ENCODE results near the gene CMTM1. TPM values are rescaled to one million over a fixed set of nuclear protein-coding genes. Genes with fewer than 3 reads are reported as not detected.

CMTM1 gene
- total RNA-seq, 6 experiments from 2014 or later: 0.69 to 1.6 (median 0.90) TPM; not detected in 1

DNA sequence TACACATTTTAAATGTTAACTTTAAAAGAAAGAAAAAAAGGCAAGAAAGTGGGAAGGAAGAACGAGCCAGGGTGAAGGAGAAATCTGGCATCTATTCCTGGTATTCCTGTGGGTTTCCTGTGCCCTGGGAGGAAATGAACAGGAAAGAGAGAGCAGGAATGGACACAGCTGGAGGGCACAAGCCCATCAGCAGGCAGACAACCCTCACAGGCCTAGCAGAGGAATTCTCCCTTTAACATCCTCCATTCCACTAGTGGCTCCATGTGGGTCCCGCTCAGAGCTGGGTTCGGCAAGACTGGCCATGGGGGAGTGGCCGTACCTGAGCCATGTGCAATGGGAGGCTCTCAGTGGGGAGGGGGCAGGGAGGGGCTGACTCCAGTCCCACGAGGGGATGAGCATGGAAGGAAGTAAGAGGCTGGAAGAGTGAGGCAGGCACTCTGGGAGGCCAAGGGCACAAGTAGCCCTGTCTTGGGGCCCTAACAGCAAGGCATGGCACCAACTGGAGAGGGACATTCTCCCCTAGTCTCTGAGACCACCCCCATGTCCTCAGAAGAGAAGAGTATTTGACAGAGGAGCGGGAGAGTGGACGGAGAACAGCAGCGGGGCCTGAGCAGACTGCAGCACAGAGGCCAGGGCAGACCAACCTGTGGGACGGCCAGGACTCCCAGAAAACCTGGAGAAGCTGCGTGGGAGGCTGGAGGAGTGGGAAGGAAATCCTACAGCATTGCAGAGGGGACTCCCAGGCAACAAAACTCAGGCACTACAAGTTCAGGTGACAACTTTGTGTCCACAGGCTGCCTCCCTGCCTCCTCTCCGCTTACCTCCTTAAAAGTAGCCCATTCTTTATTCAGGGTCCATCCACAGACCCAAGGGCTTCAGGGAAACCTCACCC lies 46.5 kb upstream of the CMTM1 start:
- DNase-seq (peak in 1 of 3 donors; percentile 46), ATAC-seq (no peak)
- intact Hi-C loops (cut with DNase I): no loop called here
- Histone ChIP-seq H3K36me3 (no peaks in the 10 kb centered on the region), H3K9me3 (no peaks in the 10 kb centered on the region), H3K4me3 (no peak overlapping the region), H3K27me3 (no peaks in the 10 kb centered on the region), H3K27ac (peak overlapping the region; percentile 68 to 99 (median 99)), H3K4me1 (peaks cover 0 to 63% (median 28%) of the 10 kb centered on the region in 4 donors)
- TF ChIP-seq POLR2A (IDR thresholded peaks at IDR 0.05): no peak
- TF ChIP-seq, protein P1, sequence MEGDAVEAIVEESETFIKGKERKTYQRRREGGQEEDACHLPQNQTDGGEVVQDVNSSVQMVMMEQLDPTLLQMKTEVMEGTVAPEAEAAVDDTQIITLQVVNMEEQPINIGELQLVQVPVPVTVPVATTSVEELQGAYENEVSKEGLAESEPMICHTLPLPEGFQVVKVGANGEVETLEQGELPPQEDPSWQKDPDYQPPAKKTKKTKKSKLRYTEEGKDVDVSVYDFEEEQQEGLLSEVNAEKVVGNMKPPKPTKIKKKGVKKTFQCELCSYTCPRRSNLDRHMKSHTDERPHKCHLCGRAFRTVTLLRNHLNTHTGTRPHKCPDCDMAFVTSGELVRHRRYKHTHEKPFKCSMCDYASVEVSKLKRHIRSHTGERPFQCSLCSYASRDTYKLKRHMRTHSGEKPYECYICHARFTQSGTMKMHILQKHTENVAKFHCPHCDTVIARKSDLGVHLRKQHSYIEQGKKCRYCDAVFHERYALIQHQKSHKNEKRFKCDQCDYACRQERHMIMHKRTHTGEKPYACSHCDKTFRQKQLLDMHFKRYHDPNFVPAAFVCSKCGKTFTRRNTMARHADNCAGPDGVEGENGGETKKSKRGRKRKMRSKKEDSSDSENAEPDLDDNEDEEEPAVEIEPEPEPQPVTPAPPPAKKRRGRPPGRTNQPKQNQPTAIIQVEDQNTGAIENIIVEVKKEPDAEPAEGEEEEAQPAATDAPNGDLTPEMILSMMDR (IDR thresholded peaks at IDR 0.05): no peak
- WGBS (ENCODE audit: insufficient coverage, low coverage, low lambda C conversion rate, missing lambda C conversion rate): 89% methylated on average over 5 of the region's 11 CpGs

DNA sequence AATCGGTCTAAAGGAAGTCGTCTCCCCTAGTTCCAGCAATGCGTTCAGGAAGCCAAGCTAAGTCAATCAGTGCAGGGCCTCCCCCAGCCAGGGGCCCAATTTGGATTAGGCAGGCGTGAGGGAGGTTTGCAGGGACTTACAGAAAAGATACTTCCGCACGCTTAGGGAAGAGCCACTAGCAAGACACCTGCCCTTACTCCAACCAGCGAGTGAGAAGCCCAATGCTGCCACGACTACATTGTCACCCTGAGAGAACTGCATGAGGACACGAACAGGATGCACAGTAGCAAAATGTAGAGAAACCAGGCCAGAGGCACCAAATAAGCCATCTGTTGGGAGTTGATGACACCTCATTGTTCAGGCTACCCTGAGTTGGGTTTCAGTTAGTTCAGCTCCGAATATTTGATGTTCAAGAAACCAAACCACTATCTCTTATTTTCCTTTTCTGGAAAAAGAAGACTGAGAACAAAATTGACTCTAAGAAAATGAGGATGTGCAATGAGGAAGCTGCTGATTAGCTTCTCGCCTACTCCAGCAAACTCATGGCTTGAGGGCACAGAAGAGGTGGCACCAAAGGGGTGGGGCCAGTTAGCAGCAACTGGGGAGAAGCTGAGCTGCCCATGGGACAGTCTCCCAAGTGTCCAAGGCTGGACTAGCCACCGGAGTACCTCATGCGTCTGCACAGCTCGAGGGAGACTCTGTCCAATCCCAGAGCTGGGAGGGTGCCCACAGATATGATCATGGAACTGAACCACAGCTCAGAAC lies 45.7 kb upstream of the CMTM1 start:
- intact Hi-C loops (cut with DNase I): no loop called here
- 65% methylated on average over 12 of the region's 14 CpGs for WGBS (ENCODE audit: insufficient coverage, low coverage, low lambda C conversion rate, missing lambda C conversion rate)
- H3K4me1 ChIP-seq: peaks cover 0 to 57% (median 22%) of the 10 kb centered on the region in 4 donors
- H3K27me3 ChIP-seq: no peaks in the 10 kb centered on the region
- no peak overlapping the region for H3K4me3 ChIP-seq
- TF ChIP-seq POLR2A (IDR thresholded peaks at IDR 0.05): peak; percentile 25
- TF ChIP-seq, protein P1 (IDR thresholded peaks at IDR 0.05): no peak
- peak overlapping the region; percentile 70 to 99 (median 99) for H3K27ac ChIP-seq
- no peaks in the 10 kb centered on the region for H3K36me3 ChIP-seq
- ATAC-seq (no peak), DNase-seq (peak in 1 of 3 donors; percentile 64)
- H3K9me3 ChIP-seq: no peaks in the 10 kb centered on the region

DNA sequence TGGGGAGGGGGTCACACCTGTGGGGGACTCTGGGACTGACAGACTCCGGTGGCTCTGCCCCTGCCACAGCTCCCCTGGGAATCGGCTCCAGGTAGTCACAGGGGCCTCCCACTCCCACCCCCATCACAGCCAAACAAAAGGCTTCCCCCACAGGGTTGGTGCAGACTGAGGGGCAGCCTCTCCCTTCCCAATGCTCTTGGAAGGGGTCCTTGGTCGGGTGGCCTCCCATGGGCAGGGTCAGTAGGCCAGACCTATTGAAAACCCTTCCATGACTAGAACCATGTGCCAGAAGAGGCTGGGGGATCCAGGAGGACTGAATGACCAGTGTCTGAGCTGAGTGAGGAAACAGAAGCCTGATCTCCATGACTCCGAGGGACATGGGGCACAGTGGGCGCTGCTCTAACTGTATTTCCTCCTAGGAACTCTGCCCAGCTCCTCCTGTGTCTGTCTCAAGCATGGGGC lies 45.0 kb upstream of the CMTM1 start:
- ATAC-seq: no peak

More for the DNA sequence above, 45.0 kb upstream of the CMTM1 start:
- H3K27me3 ChIP-seq: no peaks in the 10 kb centered on the region
- H3K4me1 ChIP-seq: peaks cover 0 to 50% (median 15%) of the 10 kb centered on the region in 4 donors
- H3K4me3 ChIP-seq: no peak overlapping the region
- no peak for TF ChIP-seq POLR2A (IDR thresholded peaks at IDR 0.05)
- TF ChIP-seq, protein P1 (IDR thresholded peaks at IDR 0.05): no peak
- peak in 1 of 3 donors; percentile 50 for DNase-seq
- H3K36me3 ChIP-seq: no peaks in the 10 kb centered on the region
- no CpG with 5 or more reads among the region's 5 CpGs for WGBS (ENCODE audit: insufficient coverage, low coverage, low lambda C conversion rate, missing lambda C conversion rate)
- no peaks in the 10 kb centered on the region for H3K9me3 ChIP-seq
- peak overlapping the region; percentile 43 to 99 (median 70) for H3K27ac ChIP-seq
- intact Hi-C loops (cut with DNase I): no loop called here

Measured in right lobe of liver (tissue), 6 donors.